Astrocyte (in vitro differentiated cells and primary cell): ENCODE measurements around the gene MRPL10. TPM values are rescaled to one million over a fixed set of nuclear protein-coding genes. Genes with fewer than 3 reads are reported as not detected.

Source experiments
- DNase-seq: peaks from one replicate; pipeline ENCODE4 v3.0.0-alpha.2; 2010; ENCODE audit warnings: low read depth
- FAIRE-seq: peaks from 2 replicates; lab custom pipeline; 2011; peaks lifted over from hg19 to GRCh38; lab: Jason Lieb, UNC
- H2AFZ ChIP-seq: 2 replicates; pipeline ENCODE4 v1.6.0; 2012; ENCODE audit warnings: low read depth, low read length, inconsistent platforms
- H3K27ac ChIP-seq: 2 replicates; pipeline ENCODE4 v1.5.1; 2011; ENCODE audit warnings: low read depth, low read length, inconsistent platforms
- H3K27me3 ChIP-seq: 2 replicates; pipeline ENCODE4 v1.6.0; 2011; ENCODE audit warnings: low read length, inconsistent platforms; ENCODE audit not compliant: insufficient read depth
- H3K36me3 ChIP-seq: 2 replicates; pipeline ENCODE4 v1.5.1; 2011; ENCODE audit warnings: low read length, inconsistent platforms; ENCODE audit not compliant: insufficient read depth
- H3K4me1 ChIP-seq: 2 replicates; pipeline ENCODE4 v1.5.1; 2011; ENCODE audit warnings: low read length, inconsistent platforms; ENCODE audit not compliant: insufficient read depth
- H3K4me2 ChIP-seq: 2 replicates; pipeline ENCODE4 v1.6.0; 2012; ENCODE audit warnings: low read length, inconsistent platforms
- H3K4me3 ChIP-seq: 2 replicates; pipeline ENCODE4 v1.5.1; 2011; ENCODE audit warnings: low read depth, mild to moderate bottlenecking, low read length, inconsistent platforms; ENCODE audit not compliant: insufficient read depth
- H3K79me2 ChIP-seq: 2 replicates; pipeline ENCODE4 v1.6.0; 2012; ENCODE audit warnings: mild to moderate bottlenecking, low read length, inconsistent platforms; ENCODE audit not compliant: insufficient read depth
- H3K9ac ChIP-seq: 2 replicates; pipeline ENCODE4 v1.6.0; 2012; ENCODE audit warnings: mild to moderate bottlenecking, low read length, inconsistent platforms
- H3K9me3 ChIP-seq: 2 replicates; pipeline ENCODE4 v1.5.1; 2012; ENCODE audit warnings: low read depth, mild to moderate bottlenecking, low read length, inconsistent platforms; ENCODE audit not compliant: insufficient read depth
- H4K20me1 ChIP-seq: 2 replicates; pipeline ENCODE4 v1.6.0; 2012; ENCODE audit warnings: low read length, inconsistent platforms; ENCODE audit not compliant: insufficient read depth
- H3K27ac Mint-ChIP-seq: one replicate; pipeline ENCODE4 v1.8.0; 2021; ENCODE audit warnings: mild to moderate bottlenecking, mixed read lengths; ENCODE audit not compliant: unreplicated experiment
- H3K27me3 Mint-ChIP-seq: one replicate; pipeline ENCODE4 v1.8.0; 2021; ENCODE audit warnings: low read depth, mixed read lengths; ENCODE audit not compliant: unreplicated experiment
- H3K36me3 Mint-ChIP-seq: one replicate; pipeline ENCODE4 v1.8.0; 2021; ENCODE audit warnings: low read depth, mixed read lengths; ENCODE audit not compliant: unreplicated experiment
- H3K4me1 Mint-ChIP-seq: one replicate; pipeline ENCODE4 v1.8.0; 2021; ENCODE audit warnings: low read depth, mixed read lengths; ENCODE audit not compliant: unreplicated experiment
- H3K4me3 Mint-ChIP-seq: one replicate; pipeline ENCODE4 v1.8.0; 2021; ENCODE audit warnings: mild to moderate bottlenecking, moderate library complexity, mixed read lengths; ENCODE audit not compliant: unreplicated experiment
- H3K9me3 Mint-ChIP-seq: one replicate; pipeline ENCODE4 v1.8.0; 2021; ENCODE audit warnings: mild to moderate bottlenecking, mixed read lengths; ENCODE audit not compliant: unreplicated experiment
- CTCF ChIP-seq: IDR thresholded peaks from 2 replicates; pipeline ENCODE4 v1.5.1; 2011; ENCODE audit warnings: low read depth, mild to moderate bottlenecking, inconsistent platforms, low read length, moderate library complexity; ENCODE audit not compliant: insufficient read depth
- EZH2 ChIP-seq: IDR thresholded peaks from 2 replicates; pipeline ENCODE4 v1.6.1; 2012; ENCODE audit warnings: mild to moderate bottlenecking, low read length, inconsistent platforms; ENCODE audit not compliant: insufficient read depth
- total RNA-seq: library from RNA; stranded (reverse); gene quantifications from 2 replicates; pipeline ENCODE4 v1.2.1, GENCODE V29; 2021

MRPL10 gene
- total RNA-seq, 1 donor from 2014 or later: 33.2 TPM

- peak overlapping the region; percentile 37 for H2AFZ ChIP-seq
- no peaks in the 10 kb centered on the region for H4K20me1 ChIP-seq
- peak overlapping the region; percentile 63 for H3K4me2 ChIP-seq
- H3K36me3 ChIP-seq: no peaks in the 10 kb centered on the region
- no peak overlapping the region for H3K27ac Mint-ChIP-seq
- peaks cover 36% of the 10 kb centered on the region for H3K27me3 Mint-ChIP-seq
- peaks cover 15% of the 10 kb centered on the region for H3K4me1 Mint-ChIP-seq
- no peak for TF ChIP-seq CTCF
- peak overlapping the region; percentile 54 for H3K4me3 Mint-ChIP-seq
- peak overlapping the region; percentile 10 for H3K9ac ChIP-seq
- no peak overlapping the region for H3K4me3 ChIP-seq
- H3K27ac ChIP-seq: no peak overlapping the region
- no peaks in the 10 kb centered on the region for H3K79me2 ChIP-seq
- no peaks in the 10 kb centered on the region for H3K9me3 ChIP-seq
- H3K4me1 ChIP-seq: peaks cover 4% of the 10 kb centered on the region
- peaks cover 3% of the 10 kb centered on the region for H3K9me3 Mint-ChIP-seq
- DNase-seq (no peak), FAIRE-seq (no peak)
- peaks cover 2% of the 10 kb centered on the region for H3K36me3 Mint-ChIP-seq
- H3K27me3 ChIP-seq: peaks cover 56% of the 10 kb centered on the region
Observed at GRCh38 chr17:47872019-47872650, 40.8 kb upstream of the MRPL10 start.

- Histone ChIP-seq H3K4me2 (no peak overlapping the region), H2AFZ (no peak overlapping the region), H3K79me2 (no peaks in the 10 kb centered on the region), H3K27me3 (peaks cover 56% of the 10 kb centered on the region), H3K27ac (no peak overlapping the region), H4K20me1 (no peaks in the 10 kb centered on the region), H3K9me3 (no peaks in the 10 kb centered on the region), H3K36me3 (no peaks in the 10 kb centered on the region), H3K4me1 (peaks cover 4% of the 10 kb centered on the region), H3K4me3 (no peak overlapping the region), H3K9ac (no peak overlapping the region)
- DNase-seq: no peak
- Mint-ChIP-seq H3K27ac (no peak overlapping the region), H3K9me3 (peaks cover 3% of the 10 kb centered on the region), H3K27me3 (peaks cover 40% of the 10 kb centered on the region), H3K4me3 (no peak overlapping the region), H3K4me1 (peaks cover 15% of the 10 kb centered on the region), H3K36me3 (peaks cover 4% of the 10 kb centered on the region)
- no peak for FAIRE-seq
- TF ChIP-seq CTCF: no peak
- TF ChIP-seq EZH2: no peak
Observed at GRCh38 chr17:47871048-47871447, 39.7 kb upstream of the MRPL10 start.

- peaks cover 12% of the 10 kb centered on the region for H3K4me1 Mint-ChIP-seq
- no peak overlapping the region for H3K4me2 ChIP-seq
- H4K20me1 ChIP-seq: no peaks in the 10 kb centered on the region
Observed at GRCh38 chr17:47870056-47870455, 38.7 kb upstream of the MRPL10 start.

More at GRCh38 chr17:47870056-47870455, 38.7 kb upstream of the MRPL10 start:
- H3K9ac ChIP-seq: no peak overlapping the region
- FAIRE-seq (no peak), DNase-seq (no peak)
- Mint-ChIP-seq H3K27me3 (peaks cover 48% of the 10 kb centered on the region), H3K9me3 (peaks cover 3% of the 10 kb centered on the region), H3K4me3 (no peak overlapping the region), H3K27ac (no peak overlapping the region), H3K36me3 (peaks cover 6% of the 10 kb centered on the region)
- H3K79me2 ChIP-seq: no peaks in the 10 kb centered on the region
- no peak overlapping the region for H3K4me3 ChIP-seq
- H3K36me3 ChIP-seq: no peaks in the 10 kb centered on the region
- H3K27me3 ChIP-seq: peaks cover 51% of the 10 kb centered on the region
- H3K4me1 ChIP-seq: peaks cover 4% of the 10 kb centered on the region
- H3K27ac ChIP-seq: no peak overlapping the region
- no peak overlapping the region for H2AFZ ChIP-seq
- TF ChIP-seq EZH2 (no peak), CTCF (no peak)
- H3K9me3 ChIP-seq: no peaks in the 10 kb centered on the region
